Omental fat pad (tissue), 4 donors: ENCODE data around the gene SEC62. TPM values are rescaled to one million over a fixed set of nuclear protein-coding genes. Genes with fewer than 3 reads are reported as not detected.

Source experiments
- ATAC-seq: fragments of 150-250 bp; one replicate; pipeline ENCODE4 v1.9.1; 2016; ENCODE audit warnings: mild to moderate bottlenecking, moderate library complexity; ENCODE audit not compliant: low FRiP score
- DNase-seq: peaks from one replicate; pipeline ENCODE4 v3.0.0-alpha.2; 2019; ENCODE audit warnings: low spot score
- total RNA-seq, 4 donors: library from RNA; depleted of rRNA; stranded (reverse); fragments of >200 nt; gene quantifications; one replicate each; pipeline ENCODE4 v1.1.0, GENCODE V29; 2016
- TF ChIP-seq, protein P1 (sequence below), 3 donors: fragments of 450-650 bp; IDR thresholded peaks; one replicate each; pipeline ENCODE4 v1.5.1; 2016 to 2017; ENCODE audit warnings: antibody characterized with exemption in 3 of 3, mild to moderate bottlenecking in 3 of 3, moderate library complexity in 2 of 3

The SEC62 gene
- total RNA-seq, 4 donors from 2014 or later, result 56.0 to 71.5 (median 67.2) TPM

DNA sequence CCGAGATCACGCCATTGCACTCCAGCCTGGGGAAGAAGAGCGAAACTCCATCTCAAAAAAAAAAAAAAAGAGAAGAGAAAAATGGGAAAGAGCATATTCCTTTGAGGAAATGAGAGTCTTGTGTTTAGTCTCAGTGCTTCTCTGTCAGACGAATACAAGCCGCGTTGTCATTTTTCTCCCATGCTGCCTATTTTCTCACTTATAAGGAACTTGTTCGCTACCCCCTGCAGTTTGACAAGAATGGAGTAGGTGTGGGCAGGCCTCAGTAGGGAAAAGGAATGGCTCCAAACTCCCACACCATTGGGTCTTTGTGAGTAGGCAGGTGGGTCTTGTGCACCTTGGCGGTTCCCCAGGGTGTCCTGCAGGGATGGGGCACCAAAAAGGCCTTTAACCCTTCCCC, 77.7 kb downstream of the SEC62 start:
- no peak for ATAC-seq
- TF ChIP-seq, protein P1, sequence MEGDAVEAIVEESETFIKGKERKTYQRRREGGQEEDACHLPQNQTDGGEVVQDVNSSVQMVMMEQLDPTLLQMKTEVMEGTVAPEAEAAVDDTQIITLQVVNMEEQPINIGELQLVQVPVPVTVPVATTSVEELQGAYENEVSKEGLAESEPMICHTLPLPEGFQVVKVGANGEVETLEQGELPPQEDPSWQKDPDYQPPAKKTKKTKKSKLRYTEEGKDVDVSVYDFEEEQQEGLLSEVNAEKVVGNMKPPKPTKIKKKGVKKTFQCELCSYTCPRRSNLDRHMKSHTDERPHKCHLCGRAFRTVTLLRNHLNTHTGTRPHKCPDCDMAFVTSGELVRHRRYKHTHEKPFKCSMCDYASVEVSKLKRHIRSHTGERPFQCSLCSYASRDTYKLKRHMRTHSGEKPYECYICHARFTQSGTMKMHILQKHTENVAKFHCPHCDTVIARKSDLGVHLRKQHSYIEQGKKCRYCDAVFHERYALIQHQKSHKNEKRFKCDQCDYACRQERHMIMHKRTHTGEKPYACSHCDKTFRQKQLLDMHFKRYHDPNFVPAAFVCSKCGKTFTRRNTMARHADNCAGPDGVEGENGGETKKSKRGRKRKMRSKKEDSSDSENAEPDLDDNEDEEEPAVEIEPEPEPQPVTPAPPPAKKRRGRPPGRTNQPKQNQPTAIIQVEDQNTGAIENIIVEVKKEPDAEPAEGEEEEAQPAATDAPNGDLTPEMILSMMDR (IDR thresholded peaks at IDR 0.05), result no peak
- DNase-seq, result no peak

DNA sequence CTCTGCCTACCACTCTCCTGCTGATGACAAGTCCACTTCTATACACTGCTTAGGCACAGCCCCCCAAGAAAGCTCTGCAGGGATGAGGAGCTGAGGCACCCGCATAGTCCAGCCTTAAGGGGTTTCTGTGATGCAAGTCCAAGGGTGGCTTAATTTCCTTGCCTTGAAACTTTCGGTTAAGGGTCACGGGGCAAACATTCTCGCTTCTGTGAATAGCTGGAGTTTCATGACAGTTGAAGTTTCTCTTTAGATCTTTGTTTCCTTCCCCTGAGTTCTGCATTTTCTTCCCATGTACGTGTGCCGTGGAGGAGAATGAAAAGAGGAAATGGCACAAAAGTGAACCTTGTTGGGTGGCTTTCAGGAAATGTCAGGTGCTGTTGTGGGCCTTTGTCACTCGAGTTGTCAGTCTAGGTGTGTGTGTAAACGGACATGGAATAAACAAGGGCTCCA, 78.2 kb downstream of the SEC62 start:
- no peak for ATAC-seq
- TF ChIP-seq, protein P1 (IDR thresholded peaks at IDR 0.05), result no peak
- no peak for DNase-seq

DNA sequence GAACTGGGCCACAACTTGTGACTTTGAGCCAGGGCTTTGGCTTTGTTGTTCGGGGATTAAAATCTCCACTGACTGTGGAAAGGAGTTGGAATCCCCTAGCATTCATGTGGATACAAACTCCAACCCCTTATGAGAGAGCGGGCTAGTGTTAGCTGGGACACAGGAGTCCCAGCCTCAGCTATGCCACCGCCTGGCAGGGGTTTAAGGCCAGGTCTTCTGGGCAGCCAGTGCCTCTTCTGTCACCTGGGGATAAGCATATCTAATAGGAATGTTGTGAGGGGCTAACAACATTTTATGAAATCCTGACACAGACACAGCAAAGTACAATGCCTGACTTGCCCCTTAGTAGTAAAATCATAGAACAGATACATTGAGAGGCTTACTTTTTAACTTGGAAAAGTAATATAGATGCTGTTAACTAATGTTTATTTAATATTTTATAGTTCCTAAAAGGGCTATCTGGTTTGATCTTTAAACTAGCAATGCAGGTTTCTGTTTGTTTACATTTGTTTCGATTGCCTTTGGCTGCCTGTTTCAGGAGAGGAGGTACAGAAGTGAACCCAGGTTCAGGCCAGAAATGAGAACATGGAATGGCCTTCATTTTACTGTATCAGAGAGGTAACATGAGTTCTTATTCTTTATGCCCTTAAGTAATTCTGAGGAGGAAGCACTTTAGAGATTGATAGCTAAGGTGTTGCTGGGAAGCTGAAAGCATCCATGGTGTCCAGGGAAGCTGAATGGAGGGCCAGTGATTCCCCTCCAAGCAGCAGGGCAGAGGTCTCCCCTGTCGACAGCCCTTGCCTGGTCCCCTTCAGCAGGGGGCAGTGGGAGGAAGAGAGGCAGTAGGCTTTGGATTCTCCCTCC, 79.9 kb downstream of the SEC62 start:
- DNase-seq, result no peak
- TF ChIP-seq, protein P1 (IDR thresholded peaks at IDR 0.05), result no peak
- ATAC-seq, result no peak

DNA sequence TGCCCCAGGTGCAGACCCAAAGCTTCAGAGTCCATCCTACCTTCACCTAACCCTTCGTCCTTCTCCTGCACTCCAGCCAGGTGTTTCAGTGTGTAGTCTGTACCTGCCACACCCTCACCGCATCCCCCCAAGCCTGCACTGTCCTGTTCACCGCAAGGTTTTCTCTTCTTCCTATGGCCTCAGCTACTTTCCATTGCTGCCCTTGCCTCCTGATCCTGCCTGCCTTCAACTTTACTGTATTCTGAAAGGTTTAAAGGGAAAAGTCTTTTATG, 80.5 kb downstream of the SEC62 start:
- TF ChIP-seq, protein P1 (IDR thresholded peaks at IDR 0.05), result no peak
- ATAC-seq (no peak), DNase-seq (no peak)

Other genes with a start within 250 kb of the SEC62 start
- gene TERC, start 201.7 kb upstream of the SEC62 start, total RNA-seq, result 100 to 1,000 TPM in 3 of 4 donors, 10 to 100 TPM in 1; 54.1 to 206 (median 162) TPM
- gene ACTRT3, start 197.2 kb upstream of the SEC62 start, total RNA-seq, result 1 to 10 TPM; 2.3 to 4.8 (median 2.8) TPM
- gene MYNN, start 193.4 kb upstream of the SEC62 start, total RNA-seq, result 10 to 100 TPM; 12.2 to 19.5 (median 15.7) TPM
- gene LRRIQ4, start 153.9 kb upstream of the SEC62 start, total RNA-seq, result under 1 TPM in 1 of 4 donors, not detected in 3; 0.25 TPM
- 10 to 100 TPM in 1 of 4 donors, 1 to 10 TPM in 3; 1.9 to 14.8 (median 2.7) TPM for gene LRRC34, start 153.9 kb upstream of the SEC62 start, total RNA-seq
- not detected for gene LRRC31, start 96.9 kb upstream of the SEC62 start, total RNA-seq
- gene SAMD7, start 55.2 kb upstream of the SEC62 start, total RNA-seq, result not detected
- gene GPR160, start 71.2 kb downstream of the SEC62 start, total RNA-seq, result 10 to 100 TPM in 2 of 4 donors, 1 to 10 TPM in 2; 1.4 to 27.7 (median 9.4) TPM
- gene PHC3, start 214.9 kb downstream of the SEC62 start, total RNA-seq, result 10 to 100 TPM; 48.6 to 56.7 (median 50.9) TPM